GM12891 (cell line): ENCODE results near the gene STRA6.
"Not testable (repeated sequence)": the region's sequence is repeated elsewhere in the genome, so short reads cannot be mapped to it uniquely, and the experiment has no call there.

Source experiments
- DNase-seq: peaks from one replicate; pipeline ENCODE4 v3.0.0; 2011; ENCODE audit warnings: low spot score; ENCODE audit not compliant: insufficient read length
- FAIRE-seq: peaks from 2 replicates; lab custom pipeline; 2011; peaks lifted over from hg19 to GRCh38; lab: Jason Lieb, UNC
- PAX5 ChIP-seq: IDR thresholded peaks from 2 replicates; pipeline ENCODE4 v1.6.1; 2011; ENCODE audit warnings: low read length, moderate library complexity, mild to moderate bottlenecking; ENCODE audit not compliant: insufficient read depth, severe bottlenecking
- POLR2A ChIP-seq: IDR thresholded peaks from 2 replicates; pipeline ENCODE4 v1.6.1; 2011; ENCODE audit warnings: low read depth, low read length, control low read depth
- POLR2AphosphoS5 ChIP-seq: IDR thresholded peaks from 2 replicates; pipeline ENCODE4 v1.6.1; 2011; ENCODE audit warnings: low read depth, low read length, control low read depth
- POU2F2 ChIP-seq: IDR thresholded peaks from 2 replicates; pipeline ENCODE4 v1.6.1; 2011; ENCODE audit warnings: low read depth, mild to moderate bottlenecking, control low read depth, low read length, moderate library complexity
- SPI1 ChIP-seq: IDR thresholded peaks from 2 replicates; pipeline ENCODE4 v1.6.1; 2011; ENCODE audit warnings: low read depth, low read length, control low read depth
- TAF1 ChIP-seq: IDR thresholded peaks from 2 replicates; pipeline ENCODE4 v1.6.1; 2011; ENCODE audit warnings: low read depth, low read length, control low read depth

STRA6 gene

GRCh38 chr15:74170071-74170844 lies 32.3 kb downstream of the STRA6 start:
- DNase-seq (no peak), FAIRE-seq (no peak)
- TF ChIP-seq POLR2AphosphoS5 (no peak), TAF1 (no peak), POLR2A (no peak), SPI1 (no peak), POU2F2 (no peak), PAX5 (no peak)

DNA sequence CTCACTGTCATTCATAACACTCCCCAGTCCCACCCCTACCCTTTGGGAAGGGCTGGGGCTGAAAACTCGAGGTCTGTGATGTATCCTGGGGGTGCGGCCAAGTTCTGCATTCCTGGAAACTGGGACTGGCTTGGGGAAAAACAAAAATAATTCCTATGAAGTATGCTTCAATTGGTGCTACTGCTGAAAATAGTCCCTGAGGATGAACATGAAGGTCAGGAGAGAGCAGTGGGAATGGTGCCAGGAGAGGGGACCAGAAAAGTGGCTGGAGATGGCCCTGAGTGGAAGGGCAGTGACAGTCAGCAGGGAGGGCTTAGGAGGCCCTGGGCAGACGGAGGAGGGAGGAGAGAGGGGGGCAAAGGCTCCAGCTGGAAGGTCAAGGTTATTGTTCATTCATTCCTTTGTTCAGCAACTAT lies 33.9 kb downstream of the STRA6 start:
- no peak for TF ChIP-seq SPI1
- no peak for TF ChIP-seq POLR2AphosphoS5
- no peak for TF ChIP-seq PAX5
- no peak for TF ChIP-seq POLR2A
- no peak for TF ChIP-seq POU2F2
- TF ChIP-seq TAF1: no peak
- FAIRE-seq (no peak), DNase-seq (no peak)

DNA sequence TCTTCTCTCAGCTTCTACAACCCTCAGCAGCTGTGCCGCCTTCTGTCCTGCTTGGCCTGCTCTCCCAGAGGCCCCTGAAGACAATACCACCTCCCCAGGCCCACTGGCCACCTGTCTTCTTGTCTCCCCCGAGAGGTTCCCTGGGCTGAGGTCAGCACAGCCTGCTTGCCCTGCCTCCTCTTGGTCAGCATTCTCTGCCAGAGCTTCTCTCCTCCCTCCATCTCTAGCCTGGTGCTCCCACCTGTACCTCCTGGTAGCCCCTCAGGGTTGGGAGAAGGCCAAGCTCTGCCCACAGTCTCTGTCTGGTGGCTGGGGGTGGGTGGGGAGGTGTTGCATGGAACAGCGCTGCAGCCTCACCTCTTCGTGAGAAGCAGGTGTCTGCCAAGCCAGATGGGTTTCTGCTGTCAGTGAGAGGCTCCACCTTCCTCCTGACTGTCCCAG lies 34.7 kb downstream of the STRA6 start:
- no peak for TF ChIP-seq SPI1
- TF ChIP-seq PAX5: no peak
- no peak for TF ChIP-seq POLR2A
- TF ChIP-seq POU2F2: no peak
- TF ChIP-seq TAF1: no peak
- no peak for TF ChIP-seq POLR2AphosphoS5
- no peak for DNase-seq
- FAIRE-seq: no peak

DNA sequence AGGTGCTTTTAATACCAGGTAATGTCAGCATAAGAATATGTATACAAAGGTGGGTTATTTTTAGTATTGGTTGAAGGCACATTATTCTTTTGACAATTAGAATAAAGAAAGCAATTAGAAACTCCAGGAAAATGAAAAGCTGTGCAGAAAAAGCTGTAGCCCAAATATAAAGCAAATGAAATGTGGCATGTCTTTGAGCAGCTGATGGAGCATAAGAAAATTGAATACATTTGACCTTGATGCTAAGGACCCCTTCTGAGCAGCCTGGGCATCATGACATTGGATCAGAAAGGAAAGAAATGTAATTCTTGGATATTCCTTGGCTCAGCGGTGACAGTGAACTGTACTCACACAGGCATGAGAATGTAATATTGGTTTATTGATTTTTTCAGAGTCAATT lies 37.1 kb downstream of the STRA6 start:
- no peak for TF ChIP-seq SPI1
- no peak for TF ChIP-seq POU2F2
- no peak for TF ChIP-seq POLR2A
- TF ChIP-seq PAX5: no peak
- no peak for TF ChIP-seq TAF1
- TF ChIP-seq POLR2AphosphoS5: no peak
- FAIRE-seq (no peak), DNase-seq (no peak)

GRCh38 chr15:74162195-74162536 lies 40.4 kb downstream of the STRA6 start:
- FAIRE-seq, DNase-seq: not testable (repeated sequence)

DNA sequence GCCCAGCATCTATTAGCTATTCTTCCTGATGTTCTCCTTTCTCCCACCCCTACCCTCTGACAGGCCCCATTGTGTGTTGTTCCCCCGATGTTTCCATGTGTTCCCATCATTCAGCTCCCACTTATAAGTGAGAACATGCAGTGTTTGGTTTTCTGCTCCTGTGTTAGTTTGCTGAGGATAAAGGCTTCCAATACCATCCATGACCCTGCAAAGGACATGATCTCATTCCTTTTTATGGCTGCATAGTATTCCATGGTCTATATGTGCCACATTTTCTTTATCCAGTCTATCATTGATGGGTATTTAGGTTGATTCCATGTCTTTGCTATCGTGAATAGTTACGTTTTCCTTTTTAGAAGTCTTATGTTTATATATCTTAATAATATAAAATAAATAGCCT lies 42.2 kb downstream of the STRA6 start:
- DNase-seq, FAIRE-seq: not testable (repeated sequence)

- TF ChIP-seq SPI1: no peak
- no peak for TF ChIP-seq POLR2AphosphoS5
- no peak for TF ChIP-seq POLR2A
- TF ChIP-seq POU2F2: no peak
- TF ChIP-seq TAF1: no peak
- TF ChIP-seq PAX5: no peak
- DNase-seq: no peak
- FAIRE-seq: peak; percentile 26
These were observed 42.8 kb downstream of the STRA6 start for GRCh38 chr15:74159773-74160172.

DNA sequence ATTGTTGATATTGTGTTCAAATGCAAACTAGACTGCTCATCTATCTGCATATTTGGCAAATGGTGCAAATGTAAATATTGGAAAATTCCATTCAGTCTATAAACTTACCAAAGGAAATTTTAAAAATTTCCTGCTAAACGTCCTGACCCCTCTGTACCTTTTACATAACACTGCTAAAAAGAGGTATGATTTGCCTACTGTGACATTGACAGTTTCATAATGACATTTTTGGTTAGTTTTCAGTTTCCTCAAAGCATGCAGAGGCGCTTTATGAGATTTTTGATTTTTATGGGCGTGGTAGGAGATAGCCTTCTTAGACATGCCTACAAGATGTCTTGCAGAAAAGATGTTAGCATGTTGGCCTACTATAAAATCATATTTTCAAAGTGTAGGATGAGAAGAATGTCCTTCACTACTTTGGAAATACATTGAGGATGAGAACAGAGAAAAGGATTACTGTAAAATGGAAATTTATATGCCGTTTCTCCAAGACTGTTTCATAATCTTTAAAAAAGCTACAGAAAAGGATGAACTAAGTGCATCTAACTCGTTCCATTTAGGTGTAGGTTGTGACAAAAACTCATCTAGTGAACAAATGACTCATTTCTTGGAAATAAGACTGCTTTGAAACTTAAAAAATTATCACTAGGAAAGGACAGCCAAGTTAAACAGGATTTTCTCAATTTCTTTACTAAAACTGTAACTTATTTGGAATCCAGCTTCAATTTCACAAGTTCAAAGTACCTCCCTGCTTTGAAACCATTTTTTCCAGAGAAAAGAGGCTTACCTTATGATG lies 43.5 kb downstream of the STRA6 start:
- FAIRE-seq (peak; percentile 67), DNase-seq (no peak)
- TF ChIP-seq POU2F2 (peak; percentile 46; the same call in 1 of the 2 replicates), SPI1 (no peak), PAX5 (no peak), POLR2A (no peak), POLR2AphosphoS5 (no peak), TAF1 (no peak)

DNA sequence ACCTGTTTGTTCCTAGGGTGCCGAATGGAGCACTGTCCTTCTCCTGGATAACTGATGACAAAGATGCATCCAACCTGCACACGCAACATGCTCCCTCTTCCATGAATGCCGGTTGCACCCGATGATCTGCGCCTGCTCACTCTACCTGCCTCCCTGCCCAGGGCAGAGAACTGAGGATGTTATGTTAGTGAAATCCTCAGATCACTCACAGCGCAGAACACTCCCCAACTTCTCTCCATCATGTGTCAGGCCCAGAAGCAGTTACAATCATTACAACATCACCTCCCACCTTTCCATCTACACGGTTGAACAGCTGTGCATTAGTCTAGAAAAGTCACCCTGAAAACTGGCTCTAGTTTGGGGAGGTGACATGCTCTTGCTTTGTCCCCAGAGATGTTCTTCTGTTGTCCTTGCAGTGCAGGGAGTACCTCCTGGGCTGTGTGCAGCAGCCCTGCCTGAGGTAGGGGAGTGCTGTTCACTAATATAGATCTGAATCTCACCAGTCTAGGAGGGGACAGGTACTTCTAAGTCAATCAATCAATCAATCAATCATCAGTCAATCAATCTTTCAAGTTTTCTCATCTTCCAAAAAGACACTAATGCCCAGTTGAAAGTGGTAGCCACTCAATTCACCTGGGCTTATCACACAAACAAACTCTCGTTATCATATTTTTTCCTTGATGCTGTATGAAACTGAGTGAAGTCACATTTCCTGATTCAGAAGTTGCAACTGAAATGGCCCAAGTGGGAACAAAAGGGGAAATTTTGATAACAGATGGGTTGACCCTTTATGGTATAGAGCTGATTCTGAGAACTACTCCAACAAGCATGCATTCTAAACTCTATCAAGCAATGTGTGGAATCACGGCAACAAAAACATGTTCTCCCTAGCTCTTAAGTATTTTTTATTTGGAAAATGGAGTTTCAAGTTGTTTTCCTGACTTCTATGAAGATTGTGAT lies 44.4 kb downstream of the STRA6 start:
- no peak for TF ChIP-seq PAX5
- TF ChIP-seq POLR2AphosphoS5: no peak
- TF ChIP-seq POU2F2: 0 out of 2 replicates have a peak, but pooled peaks have one; percentile 12
- DNase-seq (no peak), FAIRE-seq (peak; percentile 90)

DNA sequence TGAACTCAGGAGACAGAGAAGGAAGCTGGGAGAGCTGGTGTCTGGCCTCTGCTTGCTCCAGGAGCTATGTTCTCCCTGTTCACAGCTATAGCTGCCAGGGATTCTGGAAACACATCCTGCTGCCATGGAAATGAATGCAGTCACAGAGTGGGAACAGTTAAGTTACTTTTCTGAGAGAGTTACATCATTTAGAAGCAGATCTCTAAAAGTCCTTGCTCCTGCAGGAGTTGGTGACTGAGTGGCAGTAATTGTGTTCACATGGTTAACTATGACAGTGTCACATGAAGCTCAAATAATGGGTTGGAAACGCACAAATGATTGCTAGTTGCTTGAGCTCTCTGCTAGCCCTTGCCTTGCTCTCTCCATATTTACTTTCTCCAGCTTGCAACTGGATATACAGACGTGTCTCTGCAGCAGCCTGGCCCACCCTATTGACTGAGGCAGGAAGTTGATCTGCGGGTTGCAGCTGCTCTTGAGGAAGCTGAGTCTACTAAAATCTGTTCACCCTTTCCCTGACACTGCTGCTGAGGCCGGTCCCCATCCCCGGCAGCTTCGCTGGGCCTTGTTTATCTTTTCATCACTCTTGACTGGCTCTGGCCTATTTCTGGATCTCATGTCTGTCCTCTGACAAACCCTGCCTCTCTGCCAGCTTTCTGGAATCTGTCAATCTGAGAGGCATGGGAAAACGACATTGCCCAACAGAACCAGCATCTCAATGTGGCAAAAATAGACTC lies 45.7 kb downstream of the STRA6 start:
- FAIRE-seq: peak; percentile 83
- DNase-seq: no peak
- TF ChIP-seq PAX5 (no peak), TAF1 (no peak), POU2F2 (no peak), POLR2A (no peak), POLR2AphosphoS5 (no peak)
